HG03565 (cell line): ENCODE measurements around the gene SERPINA5.
"Not testable (repeated sequence)": the region's sequence is repeated elsewhere in the genome, so short reads cannot be mapped to it uniquely, and the experiment has no call there.

Experiments used
- ATAC-seq: cut with Tn5 transposase; IDR thresholded peaks from one replicate; pipeline ENCODE4 v1.9.1; 2021; ENCODE audit warnings: mild to moderate bottlenecking, moderate library complexity; ENCODE audit not compliant: unreplicated experiment

The SERPINA5 gene

GRCh38 chr14:94573475-94574277, 7.5 kb upstream of the SERPINA5 start:
- no peak for ATAC-seq

GRCh38 chr14:94574336-94574735, 6.9 kb upstream of the SERPINA5 start:
- no peak for ATAC-seq

GRCh38 chr14:94575730-94576585, 5.3 kb upstream of the SERPINA5 start:
- no peak for ATAC-seq

- not testable (repeated sequence) for ATAC-seq
Measured at GRCh38 chr14:94577472-94577871, 3.8 kb upstream of the SERPINA5 start.

GRCh38 chr14:94578712-94579111, 2.5 kb upstream of the SERPINA5 start:
- ATAC-seq, result no peak

- no peak for ATAC-seq
Measured at GRCh38 chr14:94582199-94582750, 1.0 kb downstream of the SERPINA5 start.

- ATAC-seq, result no peak
Measured at GRCh38 chr14:94582851-94583250, 1.6 kb downstream of the SERPINA5 start.

GRCh38 chr14:94583557-94583956, 2.3 kb downstream of the SERPINA5 start:
- ATAC-seq, result no peak

- ATAC-seq, result no peak
Measured at GRCh38 chr14:94584591-94585280, 3.5 kb downstream of the SERPINA5 start.

GRCh38 chr14:94586635-94587034, 5.4 kb downstream of the SERPINA5 start:
- no peak for ATAC-seq

GRCh38 chr14:94588311-94588710, 7.1 kb downstream of the SERPINA5 start:
- no peak for ATAC-seq

- no peak for ATAC-seq
Measured at GRCh38 chr14:94591073-94591472, 9.8 kb downstream of the SERPINA5 start.

GRCh38 chr14:94591871-94592270, 10.6 kb downstream of the SERPINA5 start:
- no peak for ATAC-seq

- ATAC-seq, result no peak
Measured at GRCh38 chr14:94592457-94592856, 11.2 kb downstream of the SERPINA5 start.

GRCh38 chr14:94593376-94593748, 12.1 kb downstream of the SERPINA5 start:
- ATAC-seq, result no peak

- ATAC-seq, result no peak
Measured at GRCh38 chr14:94593749-94594431, 12.7 kb downstream of the SERPINA5 start.

GRCh38 chr14:94594441-94594840, 13.2 kb downstream of the SERPINA5 start:
- ATAC-seq, result no peak

- no peak for ATAC-seq
Measured at GRCh38 chr14:94595912-94596311, 14.7 kb downstream of the SERPINA5 start.

GRCh38 chr14:94596361-94596760, 15.1 kb downstream of the SERPINA5 start:
- no peak for ATAC-seq

GRCh38 chr14:94597788-94598187, 16.6 kb downstream of the SERPINA5 start:
- no peak for ATAC-seq

GRCh38 chr14:94598506-94598815, 17.2 kb downstream of the SERPINA5 start:
- no peak for ATAC-seq
